ENCODE results near the gene AGBL3. TPM values are rescaled to one million over a fixed set of nuclear protein-coding genes. Genes with fewer than 3 reads are reported as not detected.
A peak's percentile ranks its signal among the peaks of the same experiment; 100 is the strongest.

AGBL3 gene
- total RNA-seq, 1 donor from 2014 or later: 1.5 TPM

DNA sequence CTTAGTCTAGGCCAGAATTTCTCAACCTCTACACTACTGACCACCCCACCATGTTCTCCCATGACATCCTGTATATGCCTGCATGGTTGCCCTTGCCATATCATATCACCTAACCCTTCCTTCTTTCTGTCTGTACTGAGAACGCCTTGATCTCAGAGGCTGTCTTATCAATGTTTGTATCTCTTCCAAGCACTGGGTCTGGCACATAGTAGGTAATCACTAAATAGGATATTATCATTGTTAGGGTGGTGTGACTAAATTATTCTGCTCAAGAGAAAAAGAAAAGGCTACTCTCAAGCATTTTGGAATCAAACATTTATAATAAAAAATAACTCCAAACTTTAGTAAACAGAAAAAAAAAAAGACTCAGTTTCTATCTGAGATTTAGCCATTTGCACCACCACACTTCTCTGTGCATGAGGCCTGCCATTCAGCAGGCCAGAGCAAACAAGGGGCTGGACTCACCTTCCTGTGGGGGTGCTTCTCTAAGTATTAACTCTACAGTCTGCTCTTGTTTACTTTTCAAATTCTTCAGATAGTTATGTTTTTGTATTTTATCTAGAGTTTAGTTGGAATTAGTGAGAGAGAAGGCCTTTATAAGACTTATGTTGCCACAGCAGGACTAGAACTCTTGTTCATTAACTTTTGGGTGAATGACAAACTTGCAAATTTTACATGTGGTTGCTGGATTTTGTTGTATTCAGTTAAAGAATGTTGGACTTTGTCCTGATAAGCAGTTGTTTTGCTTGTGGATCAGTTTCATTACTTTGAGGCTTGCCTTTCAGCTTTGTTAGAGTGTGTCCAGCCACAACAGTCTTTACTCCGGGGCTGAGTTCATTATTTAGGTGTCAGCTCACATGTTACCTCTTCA lies 5.4 kb downstream of the AGBL3 start:
- Histone ChIP-seq H3K4me1 (peaks cover 37% of the 10 kb centered on the region), H3K27me3 (ENCODE audit: low read depth) (no peaks in the 10 kb centered on the region), H3K4me3 (no peak overlapping the region), H3K9me3 (replicated peaks) (no peaks in the 10 kb centered on the region), H3K27ac (replicated peaks) (peak overlapping the region; percentile 43), H3K36me3 (peaks cover 33% of the 10 kb centered on the region)
- DNase-seq: no peak
- intact Hi-C loops (cut with micrococcal nuclease): no loop called here
- TF ChIP-seq, protein P1, sequence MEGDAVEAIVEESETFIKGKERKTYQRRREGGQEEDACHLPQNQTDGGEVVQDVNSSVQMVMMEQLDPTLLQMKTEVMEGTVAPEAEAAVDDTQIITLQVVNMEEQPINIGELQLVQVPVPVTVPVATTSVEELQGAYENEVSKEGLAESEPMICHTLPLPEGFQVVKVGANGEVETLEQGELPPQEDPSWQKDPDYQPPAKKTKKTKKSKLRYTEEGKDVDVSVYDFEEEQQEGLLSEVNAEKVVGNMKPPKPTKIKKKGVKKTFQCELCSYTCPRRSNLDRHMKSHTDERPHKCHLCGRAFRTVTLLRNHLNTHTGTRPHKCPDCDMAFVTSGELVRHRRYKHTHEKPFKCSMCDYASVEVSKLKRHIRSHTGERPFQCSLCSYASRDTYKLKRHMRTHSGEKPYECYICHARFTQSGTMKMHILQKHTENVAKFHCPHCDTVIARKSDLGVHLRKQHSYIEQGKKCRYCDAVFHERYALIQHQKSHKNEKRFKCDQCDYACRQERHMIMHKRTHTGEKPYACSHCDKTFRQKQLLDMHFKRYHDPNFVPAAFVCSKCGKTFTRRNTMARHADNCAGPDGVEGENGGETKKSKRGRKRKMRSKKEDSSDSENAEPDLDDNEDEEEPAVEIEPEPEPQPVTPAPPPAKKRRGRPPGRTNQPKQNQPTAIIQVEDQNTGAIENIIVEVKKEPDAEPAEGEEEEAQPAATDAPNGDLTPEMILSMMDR (IDR thresholded peaks at IDR 0.05; ENCODE audit: borderline replicate concordance): no peak

DNA sequence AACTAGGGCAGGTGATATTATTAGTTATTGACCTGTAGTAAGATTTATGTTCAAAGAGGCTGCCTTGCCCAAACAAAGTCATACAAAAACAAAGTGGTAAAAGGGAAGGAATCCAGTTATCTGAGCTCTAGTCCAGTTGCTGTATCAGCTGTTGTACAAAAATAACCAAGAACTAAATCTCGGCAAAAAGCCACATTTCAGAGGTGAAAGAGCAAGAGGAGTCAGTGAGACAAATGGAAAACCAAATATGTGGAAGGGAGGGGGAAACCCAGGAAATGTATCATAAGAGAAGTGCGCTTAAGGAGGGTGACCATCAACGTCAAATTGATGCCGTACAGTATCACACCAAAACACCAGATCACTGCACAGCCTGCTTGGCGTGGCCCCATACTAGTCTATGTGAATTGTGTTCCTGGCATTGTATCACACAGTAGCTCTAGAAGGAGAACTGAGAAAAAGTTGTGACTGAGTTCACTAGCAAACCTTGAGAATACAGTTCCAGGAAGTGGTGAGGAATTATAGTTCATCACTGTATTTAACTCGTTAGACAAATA lies 6.4 kb downstream of the AGBL3 start:
- Histone ChIP-seq H3K9me3 (replicated peaks) (no peaks in the 10 kb centered on the region), H3K27me3 (ENCODE audit: low read depth) (no peaks in the 10 kb centered on the region), H3K27ac (replicated peaks) (peak overlapping the region; percentile 43), H3K4me3 (no peak overlapping the region), H3K36me3 (peaks cover 41% of the 10 kb centered on the region), H3K4me1 (peaks cover 27% of the 10 kb centered on the region)
- TF ChIP-seq, protein P1 (IDR thresholded peaks at IDR 0.05; ENCODE audit: borderline replicate concordance): no peak
- intact Hi-C loops (cut with micrococcal nuclease): no loop called here
- no peak for DNase-seq

DNA sequence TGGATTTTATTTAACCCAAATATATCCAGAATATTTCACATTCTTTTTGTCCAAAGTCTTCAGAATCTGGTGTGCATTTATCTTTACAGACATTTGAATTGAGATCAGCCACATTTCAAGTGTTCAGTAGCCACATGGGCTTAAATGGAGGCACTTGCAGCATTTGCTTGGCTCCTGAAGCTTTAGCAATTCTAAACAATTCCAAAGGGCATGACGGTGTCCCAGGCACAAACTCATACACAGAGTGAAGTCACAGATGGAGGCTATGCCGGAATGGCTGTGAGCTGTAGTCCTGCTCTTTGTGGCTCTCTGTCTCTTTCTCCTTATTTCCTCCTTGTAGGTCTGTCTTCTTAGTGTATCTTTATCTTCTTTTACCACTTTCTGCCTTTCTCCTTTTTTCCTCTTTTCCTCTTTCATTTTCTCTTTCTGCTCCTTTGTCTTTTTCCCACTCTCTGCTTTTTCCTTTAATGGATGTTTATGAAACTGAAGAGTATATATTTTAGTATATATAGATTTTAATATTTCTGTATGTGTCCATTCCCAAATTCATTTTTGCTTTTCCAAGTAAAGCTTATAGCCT lies 7.7 kb downstream of the AGBL3 start:
- no peaks in the 10 kb centered on the region for H3K27me3 ChIP-seq (ENCODE audit: low read depth)
- TF ChIP-seq, protein P1 (IDR thresholded peaks at IDR 0.05; ENCODE audit: borderline replicate concordance): no peak
- H3K9me3 ChIP-seq (replicated peaks): no peaks in the 10 kb centered on the region
- no peak for DNase-seq
- H3K27ac ChIP-seq (replicated peaks): no peak overlapping the region
- intact Hi-C loops (cut with micrococcal nuclease): no loop called here
- H3K4me1 ChIP-seq: peaks cover 15% of the 10 kb centered on the region
- H3K36me3 ChIP-seq: peaks cover 42% of the 10 kb centered on the region
- H3K4me3 ChIP-seq: no peak overlapping the region

DNA sequence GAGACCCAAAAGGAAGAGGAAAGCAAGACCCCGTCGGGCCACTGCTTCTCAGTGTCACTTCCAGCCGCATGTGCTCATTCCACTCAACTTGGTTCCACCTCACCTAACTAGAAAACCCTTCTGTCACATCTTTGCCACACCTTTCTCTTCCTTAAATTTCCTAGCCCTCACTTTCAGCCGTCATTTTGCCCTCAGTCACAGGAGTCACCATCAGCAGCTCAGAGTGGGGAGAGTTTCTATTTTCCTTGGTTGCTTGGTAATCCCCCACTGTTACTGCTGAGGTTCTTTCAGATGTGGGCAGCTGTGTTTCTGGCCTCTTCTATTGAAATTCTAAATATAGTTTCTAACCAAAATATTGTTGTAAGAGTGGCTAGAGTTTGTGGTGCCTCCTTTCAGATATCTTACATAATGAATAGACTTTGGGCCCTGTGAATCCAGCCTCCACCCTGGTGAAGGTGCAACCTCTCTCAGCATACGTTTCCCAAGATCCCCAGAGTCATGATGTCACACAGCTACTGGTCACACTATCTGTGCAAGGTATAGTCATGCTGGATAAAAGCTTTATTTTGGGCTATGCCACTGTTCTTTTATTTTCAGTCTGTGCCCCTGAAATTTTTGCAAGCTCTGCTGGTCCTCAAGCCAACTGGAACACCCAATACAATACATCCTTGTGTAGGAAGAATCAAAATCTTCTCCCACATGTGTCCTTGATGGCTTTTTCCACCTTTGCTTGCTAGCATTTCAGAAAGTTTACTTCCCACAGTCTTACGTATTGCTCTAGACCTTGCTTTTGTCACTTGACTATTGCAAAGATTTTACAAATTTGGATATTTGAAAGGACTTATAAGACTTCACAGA lies 9.2 kb downstream of the AGBL3 start:
- no peak for DNase-seq

More for the DNA sequence above, 9.2 kb downstream of the AGBL3 start:
- Histone ChIP-seq H3K4me3 (no peak overlapping the region), H3K27me3 (ENCODE audit: low read depth) (no peaks in the 10 kb centered on the region), H3K36me3 (peaks cover 45% of the 10 kb centered on the region), H3K4me1 (peaks cover 15% of the 10 kb centered on the region), H3K9me3 (replicated peaks) (no peaks in the 10 kb centered on the region), H3K27ac (replicated peaks) (peak overlapping the region; percentile 40)
- intact Hi-C loops (cut with micrococcal nuclease): no loop called here
- TF ChIP-seq, protein P1 (IDR thresholded peaks at IDR 0.05; ENCODE audit: borderline replicate concordance): no peak
